SK-N-SH (cell line): ENCODE results near the gene IFNAR1.

Experiments used
- CHD2 ChIP-seq: fragments of 150-350 bp; IDR thresholded peaks from 2 replicates; pipeline ENCODE4 v1.6.1; 2018; ENCODE audit warnings: low read length; ENCODE audit not compliant: partially characterized antibody
- EP300 ChIP-seq, 2 experiments: IDR thresholded peaks; 2 replicates each; pipeline versions ENCODE4 v1.4.0 to v1.6.1; 2012; ENCODE audit warnings: borderline replicate concordance in 1 of 2, low read depth in 1 of 2, low read length in 1 of 2
- NRF1 ChIP-seq: IDR thresholded peaks from 2 replicates; pipeline ENCODE4 v1.6.1; 2012; ENCODE audit warnings: low read depth, mild to moderate bottlenecking, low read length
- POLR2AphosphoS5 ChIP-seq: IDR thresholded peaks from 2 replicates; pipeline ENCODE4 v1.6.1; 2012; ENCODE audit warnings: low read depth, low read length
- SMC3 ChIP-seq: IDR thresholded peaks from 2 replicates; pipeline ENCODE4 v1.6.1; 2012; ENCODE audit warnings: low read depth, low read length, improper control_type of control experiment
- YY1 ChIP-seq: IDR thresholded peaks from 2 replicates; pipeline ENCODE4 v1.4.0; 2012; ENCODE audit warnings: low read depth, mild to moderate bottlenecking
- TF ChIP-seq, protein P1 (sequence below): fragments of 200-600 bp; sonication (generic); IDR thresholded peaks from 2 replicates; pipeline ENCODE4 v1.6.1; 2017; ENCODE audit warnings: antibody characterized with exemption, mild to moderate bottlenecking, moderate library complexity
- TF ChIP-seq, protein P2 (sequence below): IDR thresholded peaks from 2 replicates; pipeline ENCODE4 v1.4.0; 2012; ENCODE audit warnings: low read depth
- TF ChIP-seq, protein P3 (sequence below): IDR thresholded peaks from 2 replicates; pipeline ENCODE4 v1.6.1; 2012; ENCODE audit warnings: mild to moderate bottlenecking, low read depth, low read length, moderate library complexity

- TF ChIP-seq, protein P1, sequence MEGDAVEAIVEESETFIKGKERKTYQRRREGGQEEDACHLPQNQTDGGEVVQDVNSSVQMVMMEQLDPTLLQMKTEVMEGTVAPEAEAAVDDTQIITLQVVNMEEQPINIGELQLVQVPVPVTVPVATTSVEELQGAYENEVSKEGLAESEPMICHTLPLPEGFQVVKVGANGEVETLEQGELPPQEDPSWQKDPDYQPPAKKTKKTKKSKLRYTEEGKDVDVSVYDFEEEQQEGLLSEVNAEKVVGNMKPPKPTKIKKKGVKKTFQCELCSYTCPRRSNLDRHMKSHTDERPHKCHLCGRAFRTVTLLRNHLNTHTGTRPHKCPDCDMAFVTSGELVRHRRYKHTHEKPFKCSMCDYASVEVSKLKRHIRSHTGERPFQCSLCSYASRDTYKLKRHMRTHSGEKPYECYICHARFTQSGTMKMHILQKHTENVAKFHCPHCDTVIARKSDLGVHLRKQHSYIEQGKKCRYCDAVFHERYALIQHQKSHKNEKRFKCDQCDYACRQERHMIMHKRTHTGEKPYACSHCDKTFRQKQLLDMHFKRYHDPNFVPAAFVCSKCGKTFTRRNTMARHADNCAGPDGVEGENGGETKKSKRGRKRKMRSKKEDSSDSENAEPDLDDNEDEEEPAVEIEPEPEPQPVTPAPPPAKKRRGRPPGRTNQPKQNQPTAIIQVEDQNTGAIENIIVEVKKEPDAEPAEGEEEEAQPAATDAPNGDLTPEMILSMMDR, result peak; percentile 92
- TF ChIP-seq YY1 (0 out of 2 replicates have a peak, but pooled peaks have one; percentile 31), SMC3 (peak; percentile 67), EP300 (IDR thresholded peaks at IDR 0.05; ENCODE audit: borderline replicate concordance in 1 of 2, low read depth in 1 of 2, low read length in 1 of 2) (peak in 1 of 2 experiments; percentile 22; a peak in 1 of 4 replicates), POLR2AphosphoS5 (no peak), NRF1 (no peak), CHD2 (no peak)
- TF ChIP-seq, protein P2, sequence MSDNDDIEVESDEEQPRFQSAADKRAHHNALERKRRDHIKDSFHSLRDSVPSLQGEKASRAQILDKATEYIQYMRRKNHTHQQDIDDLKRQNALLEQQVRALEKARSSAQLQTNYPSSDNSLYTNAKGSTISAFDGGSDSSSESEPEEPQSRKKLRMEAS, result no peak
- TF ChIP-seq, protein P3, sequence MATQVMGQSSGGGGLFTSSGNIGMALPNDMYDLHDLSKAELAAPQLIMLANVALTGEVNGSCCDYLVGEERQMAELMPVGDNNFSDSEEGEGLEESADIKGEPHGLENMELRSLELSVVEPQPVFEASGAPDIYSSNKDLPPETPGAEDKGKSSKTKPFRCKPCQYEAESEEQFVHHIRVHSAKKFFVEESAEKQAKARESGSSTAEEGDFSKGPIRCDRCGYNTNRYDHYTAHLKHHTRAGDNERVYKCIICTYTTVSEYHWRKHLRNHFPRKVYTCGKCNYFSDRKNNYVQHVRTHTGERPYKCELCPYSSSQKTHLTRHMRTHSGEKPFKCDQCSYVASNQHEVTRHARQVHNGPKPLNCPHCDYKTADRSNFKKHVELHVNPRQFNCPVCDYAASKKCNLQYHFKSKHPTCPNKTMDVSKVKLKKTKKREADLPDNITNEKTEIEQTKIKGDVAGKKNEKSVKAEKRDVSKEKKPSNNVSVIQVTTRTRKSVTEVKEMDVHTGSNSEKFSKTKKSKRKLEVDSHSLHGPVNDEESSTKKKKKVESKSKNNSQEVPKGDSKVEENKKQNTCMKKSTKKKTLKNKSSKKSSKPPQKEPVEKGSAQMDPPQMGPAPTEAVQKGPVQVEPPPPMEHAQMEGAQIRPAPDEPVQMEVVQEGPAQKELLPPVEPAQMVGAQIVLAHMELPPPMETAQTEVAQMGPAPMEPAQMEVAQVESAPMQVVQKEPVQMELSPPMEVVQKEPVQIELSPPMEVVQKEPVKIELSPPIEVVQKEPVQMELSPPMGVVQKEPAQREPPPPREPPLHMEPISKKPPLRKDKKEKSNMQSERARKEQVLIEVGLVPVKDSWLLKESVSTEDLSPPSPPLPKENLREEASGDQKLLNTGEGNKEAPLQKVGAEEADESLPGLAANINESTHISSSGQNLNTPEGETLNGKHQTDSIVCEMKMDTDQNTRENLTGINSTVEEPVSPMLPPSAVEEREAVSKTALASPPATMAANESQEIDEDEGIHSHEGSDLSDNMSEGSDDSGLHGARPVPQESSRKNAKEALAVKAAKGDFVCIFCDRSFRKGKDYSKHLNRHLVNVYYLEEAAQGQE, result no peak
These were observed 36.3 kb downstream of the IFNAR1 start for GRCh38 chr21:33360881-33361602.
